MM.1S (cell line): ENCODE results near the gene PROB1.
"Not testable (repeated sequence)": the region's sequence is repeated elsewhere in the genome, so short reads cannot be mapped to it uniquely, and the experiment has no call there.

Experiments
- DNase-seq: peaks from one replicate; pipeline ENCODE4 v3.0.0-alpha.2; 2015
- H2AFZ ChIP-seq: fragments of 300-600 bp; sonication (generic); 2 replicates; pipeline ENCODE4 v1.6.0; 2016; ENCODE audit warnings: antibody characterized with exemption, low read length
- H3F3A ChIP-seq: fragments of 300-600 bp; sonication (generic); 2 replicates; pipeline ENCODE4 v1.6.1; 2016; ENCODE audit warnings: mild to moderate bottlenecking, antibody characterized with exemption, low read length, moderate library complexity, mixed read lengths; ENCODE audit not compliant: insufficient read depth
- H3K27ac ChIP-seq: fragments of 300-600 bp; sonication (generic); 2 replicates; pipeline ENCODE4 v1.5.1; 2016; ENCODE audit warnings: mild to moderate bottlenecking, low read length
- H3K27me3 ChIP-seq: fragments of 300-600 bp; sonication (generic); replicated peaks from 2 replicates; pipeline ENCODE4 v1.6.0; 2016; ENCODE audit warnings: low read length; ENCODE audit not compliant: insufficient read depth
- H3K36me3 ChIP-seq: fragments of 300-600 bp; sonication (generic); replicated peaks from 2 replicates; pipeline ENCODE4 v1.6.1; 2016; ENCODE audit warnings: mild to moderate bottlenecking, low read length, mixed read lengths; ENCODE audit not compliant: insufficient read depth
- H3K4me1 ChIP-seq: fragments of 300-600 bp; sonication (generic); 2 replicates; pipeline ENCODE4 v1.6.1; 2016; ENCODE audit warnings: low read length, mixed read lengths
- H3K4me2 ChIP-seq: fragments of 300-600 bp; sonication (generic); 2 replicates; pipeline ENCODE4 v1.6.0; 2016; ENCODE audit warnings: low read depth, low read length
- H3K4me3 ChIP-seq: fragments of 300-600 bp; sonication (generic); 2 replicates; pipeline ENCODE4 v1.5.1; 2016; ENCODE audit warnings: low read length, mixed read lengths
- H3K79me2 ChIP-seq: fragments of 300-600 bp; sonication (generic); 2 replicates; pipeline ENCODE4 v1.6.1; 2016; ENCODE audit warnings: mixed run types, low read length, mixed read lengths
- H3K9ac ChIP-seq: fragments of 300-600 bp; sonication (generic); 2 replicates; pipeline ENCODE4 v1.6.1; 2016; ENCODE audit warnings: low read length, mixed read lengths
- H3K9me2 ChIP-seq: fragments of 300-600 bp; sonication (generic); replicated peaks from 2 replicates; pipeline ENCODE4 v1.6.1; 2016; ENCODE audit warnings: mild to moderate bottlenecking, low read length, mixed read lengths; ENCODE audit not compliant: insufficient read depth
- H3K9me3 ChIP-seq: fragments of 300-600 bp; sonication (generic); replicated peaks from 2 replicates; pipeline ENCODE4 v1.6.1; 2016; ENCODE audit warnings: mild to moderate bottlenecking, low read length, mixed read lengths; ENCODE audit not compliant: insufficient read depth
- H4K20me1 ChIP-seq: fragments of 300-600 bp; sonication (generic); 2 replicates; pipeline ENCODE4 v1.6.1; 2016; ENCODE audit warnings: mild to moderate bottlenecking, low read length, moderate library complexity, mixed read lengths; ENCODE audit not compliant: insufficient read depth
- CTCF ChIP-seq: fragments of 300-600 bp; sonication (generic); IDR thresholded peaks from 2 replicates; pipeline ENCODE4 v1.5.1; 2016; ENCODE audit warnings: antibody characterized with exemption, low read length, mixed read lengths
- EZH2 ChIP-seq: fragments of 300-600 bp; sonication (generic); optimal IDR thresholded peaks from 2 replicates; pipeline ENCODE3; 2017; ENCODE audit warnings: low read depth, mild to moderate bottlenecking, antibody characterized with exemption, low read length, mixed read lengths
- EZH2phosphoT487 ChIP-seq: fragments of 300-600 bp; sonication (generic); IDR thresholded peaks from 2 replicates; pipeline ENCODE4 v1.6.1; 2018; ENCODE audit warnings: antibody characterized with exemption, low read length

Gene PROB1

GRCh38 chr5:139360384-139360783 is 34.5 kb downstream of the PROB1 start:
- Histone ChIP-seq H2AFZ (no peak overlapping the region), H3K9me3 (no peaks in the 10 kb centered on the region), H3K9ac (no peak overlapping the region), H3K27me3 (no peaks in the 10 kb centered on the region), H3K4me1 (no peaks in the 10 kb centered on the region), H3K36me3 (0 out of 2 replicates have a peak, but pooled peaks cover 4% of the 10 kb centered on the region), H3K4me3 (no peak overlapping the region), H3F3A (no peaks in the 10 kb centered on the region), H3K27ac (no peak overlapping the region), H3K79me2 (peaks cover 78% of the 10 kb centered on the region), H4K20me1 (peaks cover 4% of the 10 kb centered on the region), H3K4me2 (no peak overlapping the region), H3K9me2 (no peaks in the 10 kb centered on the region)
- DNase-seq = no peak
- no peak for TF ChIP-seq EZH2phosphoT487
- TF ChIP-seq EZH2 = no peak
- TF ChIP-seq CTCF = no peak

- Histone ChIP-seq H3K36me3 (no peaks in the 10 kb centered on the region), H4K20me1 (peaks cover 9% of the 10 kb centered on the region)
- TF ChIP-seq EZH2 (no peak), EZH2phosphoT487 (no peak)
Observed at GRCh38 chr5:139358064-139358463, 36.8 kb downstream of the PROB1 start.

GRCh38 chr5:139355900-139356299 is 39.0 kb downstream of the PROB1 start:
- H3K9me2 ChIP-seq, H3F3A ChIP-seq, H3K4me2 ChIP-seq, H3K27me3 ChIP-seq, H3K36me3 ChIP-seq, DNase-seq, H2AFZ ChIP-seq, H3K9me3 ChIP-seq, H3K4me3 ChIP-seq, H3K27ac ChIP-seq, H3K9ac ChIP-seq, H3K4me1 ChIP-seq: not testable (repeated sequence)
- H3K79me2 ChIP-seq = peaks cover 100% of the 10 kb centered on the region
- H4K20me1 ChIP-seq = peaks cover 13% of the 10 kb centered on the region

More at GRCh38 chr5:139358064-139358463, 36.8 kb downstream of the PROB1 start:
- no peak overlapping the region for H3K27ac ChIP-seq
- no peaks in the 10 kb centered on the region for H3K4me1 ChIP-seq
- no peak overlapping the region for H3K4me2 ChIP-seq
- H3F3A ChIP-seq = no peaks in the 10 kb centered on the region
- no peaks in the 10 kb centered on the region for H3K9me2 ChIP-seq
- H2AFZ ChIP-seq = no peak overlapping the region
- no peaks in the 10 kb centered on the region for H3K9me3 ChIP-seq
- peaks cover 96% of the 10 kb centered on the region for H3K79me2 ChIP-seq
- no peak for DNase-seq
- no peak overlapping the region for H3K4me3 ChIP-seq
- H3K9ac ChIP-seq = no peak overlapping the region
- H3K27me3 ChIP-seq = no peaks in the 10 kb centered on the region

- TF ChIP-seq CTCF (no peak), EZH2 (no peak), EZH2phosphoT487 (no peak)
- Histone ChIP-seq H3K4me1 (no peaks in the 10 kb centered on the region), H3K4me3 (no peak overlapping the region), H3K9me3 (no peaks in the 10 kb centered on the region), H3K9ac (no peak overlapping the region), H3F3A (no peaks in the 10 kb centered on the region; the same call in 1 of the 2 replicates), H2AFZ (no peak overlapping the region), H3K36me3 (no peaks in the 10 kb centered on the region), H3K9me2 (no peaks in the 10 kb centered on the region), H3K27me3 (no peaks in the 10 kb centered on the region), H3K79me2 (peaks cover 98% of the 10 kb centered on the region), H3K4me2 (no peak overlapping the region), H3K27ac (no peak overlapping the region), H4K20me1 (peaks cover 13% of the 10 kb centered on the region)
- no peak for DNase-seq
Observed at GRCh38 chr5:139354186-139354585, 40.7 kb downstream of the PROB1 start.

GRCh38 chr5:139347863-139348262 is 47.0 kb downstream of the PROB1 start:
- not testable (repeated sequence) for H3K4me1 ChIP-seq, H3K9me3 ChIP-seq, H3K36me3 ChIP-seq, H3F3A ChIP-seq, H3K4me2 ChIP-seq, H3K4me3 ChIP-seq, H3K9me2 ChIP-seq, H3K9ac ChIP-seq, H3K27ac ChIP-seq, H2AFZ ChIP-seq, H4K20me1 ChIP-seq, DNase-seq, H3K27me3 ChIP-seq
- peaks cover 98% of the 10 kb centered on the region for H3K79me2 ChIP-seq

GRCh38 chr5:139345442-139345841 is 49.5 kb downstream of the PROB1 start:
- Histone ChIP-seq H3K79me2 (peaks cover 86% of the 10 kb centered on the region), H3F3A (peaks cover 17% of the 10 kb centered on the region)
- H3K4me2 ChIP-seq, H3K9me2 ChIP-seq, H3K9ac ChIP-seq, H3K4me1 ChIP-seq, H3K36me3 ChIP-seq, H3K27ac ChIP-seq, H3K4me3 ChIP-seq, H2AFZ ChIP-seq, H4K20me1 ChIP-seq, DNase-seq, H3K9me3 ChIP-seq, H3K27me3 ChIP-seq: not testable (repeated sequence)
